HPDE6-E6E7 (cell line): ENCODE results near the gene MLN.
A peak's percentile ranks its signal among the peaks of the same experiment; 100 is the strongest.
"Not testable (repeated sequence)": the region's sequence is repeated elsewhere in the genome, so short reads cannot be mapped to it uniquely, and the experiment has no call there.

Experiments
- DNase-seq: peaks from one replicate; pipeline ENCODE4 v3.0.0; 2011; ENCODE audit warnings: missing footprints; ENCODE audit errors: extremely low spot score

The MLN gene

GRCh38 chr6:33834401-33835392, 30.9 kb upstream of the MLN start:
- peak; percentile 56 for DNase-seq

DNA sequence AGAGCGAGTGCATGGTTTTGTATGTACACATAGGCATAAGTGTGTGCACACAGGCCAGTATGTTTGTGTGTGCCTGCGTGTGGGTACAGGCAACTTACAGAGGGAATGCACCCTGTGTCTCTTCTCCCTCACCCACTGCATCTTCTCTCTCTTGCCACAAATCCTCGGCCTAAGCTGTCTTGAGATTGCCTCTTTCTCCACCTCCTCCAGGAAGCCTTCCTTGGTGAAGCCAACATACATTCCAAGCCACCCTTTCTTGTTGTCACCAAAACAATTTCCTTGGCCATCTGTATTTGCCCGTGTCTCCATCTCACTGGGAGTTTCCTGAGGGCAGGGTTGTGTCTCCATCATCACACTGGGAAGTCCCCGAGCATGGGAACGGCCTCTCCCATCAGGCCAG, 29.8 kb upstream of the MLN start:
- DNase-seq = no peak

DNA sequence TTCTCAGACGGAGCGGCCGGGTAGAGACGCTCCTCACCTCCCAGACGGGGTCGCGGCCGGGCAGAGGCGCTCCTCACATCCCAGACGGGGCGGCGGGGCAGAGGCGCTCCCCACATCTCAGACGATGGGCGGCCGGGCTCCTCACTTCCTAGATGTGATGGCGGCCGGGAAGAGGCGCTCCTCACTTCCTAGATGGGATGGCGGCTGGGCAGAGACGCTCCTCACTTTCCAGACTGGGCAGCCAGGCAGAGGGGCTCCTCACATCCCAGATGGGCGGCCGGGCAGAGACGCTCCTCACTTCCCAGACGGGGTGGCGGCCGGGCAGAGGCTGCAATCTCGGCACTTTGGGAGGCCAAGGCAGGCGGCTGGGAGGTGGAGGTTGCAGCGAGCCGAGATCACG, 29.0 kb upstream of the MLN start:
- DNase-seq = not testable (repeated sequence)

- not testable (repeated sequence) for DNase-seq
Measured at GRCh38 chr6:33831725-33832124, 27.9 kb upstream of the MLN start.

DNA sequence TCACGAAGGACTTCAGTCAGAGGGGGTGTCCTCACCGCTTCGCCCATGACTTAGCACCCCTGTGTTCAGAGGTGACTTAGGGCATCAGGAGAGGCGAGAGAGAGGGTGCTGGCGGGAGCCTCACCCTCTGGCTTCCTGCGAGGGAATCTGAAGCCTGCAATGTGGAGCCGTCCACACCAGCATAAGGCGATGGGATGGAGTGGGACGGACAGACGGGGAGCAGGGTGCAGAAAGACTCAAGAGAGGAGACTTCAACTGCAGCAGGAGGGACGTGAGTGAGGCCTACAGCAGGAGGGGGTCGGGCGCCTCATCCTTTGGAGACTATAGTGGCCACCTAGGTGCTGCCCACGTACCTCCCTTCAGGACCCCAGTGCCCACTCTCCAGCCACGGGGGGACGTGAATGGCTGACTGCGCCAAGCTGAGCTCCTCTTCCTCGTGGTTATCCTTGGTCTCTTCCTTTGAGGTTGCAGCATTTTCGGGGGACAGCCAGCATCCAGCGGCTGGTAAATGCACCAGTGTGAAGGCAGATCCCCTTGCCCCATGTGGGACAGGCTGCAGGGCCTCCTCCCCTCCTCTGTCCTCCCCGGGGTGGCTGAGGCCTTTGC, 26.9 kb upstream of the MLN start:
- DNase-seq = no peak

DNA sequence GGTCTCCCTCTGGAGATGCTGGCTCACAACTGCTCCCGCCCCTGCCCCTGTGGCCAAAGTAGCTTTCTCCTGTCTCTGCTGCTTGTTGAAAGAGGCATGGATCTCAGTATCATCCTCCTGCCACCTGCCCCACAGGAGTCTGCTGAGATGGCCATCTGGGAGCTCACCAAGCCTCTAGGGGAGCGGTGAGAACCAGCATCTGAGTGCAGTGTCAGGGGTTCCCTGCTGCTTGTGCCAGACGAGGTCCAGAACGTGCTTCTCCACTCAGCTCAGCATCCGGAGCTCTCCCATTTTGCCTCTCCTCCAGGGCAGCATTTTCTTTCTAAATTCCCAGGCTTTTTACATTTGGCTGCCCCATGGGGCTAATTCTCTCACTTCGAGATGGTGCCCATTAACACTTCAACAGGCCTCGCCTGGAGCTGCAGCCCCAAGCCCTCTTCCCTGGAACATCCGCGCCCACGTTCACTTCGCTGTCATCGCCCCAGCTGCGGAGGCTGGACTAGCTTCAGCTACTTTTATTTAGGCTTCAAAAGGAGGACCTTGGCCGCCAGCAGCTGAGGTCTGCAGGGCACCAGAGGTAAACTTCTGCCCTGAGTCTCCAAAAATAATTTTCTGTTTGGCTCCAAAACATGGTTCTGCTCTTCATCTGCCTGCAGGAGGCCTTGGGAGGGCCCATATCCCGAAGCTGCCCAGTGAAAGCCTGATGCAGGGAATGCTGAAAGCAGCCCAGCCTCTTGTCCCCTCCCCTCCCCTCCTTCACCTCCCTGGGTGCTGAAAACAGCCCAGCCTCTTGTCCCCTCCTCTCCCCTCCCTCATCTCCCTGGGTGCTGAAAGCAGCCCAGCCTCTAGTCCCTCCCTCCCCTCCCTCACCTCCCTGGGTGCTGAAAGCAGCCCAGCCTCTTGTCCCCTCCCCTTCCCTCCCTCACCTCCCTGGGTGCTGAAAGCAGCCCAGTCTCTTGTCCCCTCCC, 25.2 kb upstream of the MLN start:
- no peak for DNase-seq

GRCh38 chr6:33828452-33828763, 24.6 kb upstream of the MLN start:
- DNase-seq = no peak

DNA sequence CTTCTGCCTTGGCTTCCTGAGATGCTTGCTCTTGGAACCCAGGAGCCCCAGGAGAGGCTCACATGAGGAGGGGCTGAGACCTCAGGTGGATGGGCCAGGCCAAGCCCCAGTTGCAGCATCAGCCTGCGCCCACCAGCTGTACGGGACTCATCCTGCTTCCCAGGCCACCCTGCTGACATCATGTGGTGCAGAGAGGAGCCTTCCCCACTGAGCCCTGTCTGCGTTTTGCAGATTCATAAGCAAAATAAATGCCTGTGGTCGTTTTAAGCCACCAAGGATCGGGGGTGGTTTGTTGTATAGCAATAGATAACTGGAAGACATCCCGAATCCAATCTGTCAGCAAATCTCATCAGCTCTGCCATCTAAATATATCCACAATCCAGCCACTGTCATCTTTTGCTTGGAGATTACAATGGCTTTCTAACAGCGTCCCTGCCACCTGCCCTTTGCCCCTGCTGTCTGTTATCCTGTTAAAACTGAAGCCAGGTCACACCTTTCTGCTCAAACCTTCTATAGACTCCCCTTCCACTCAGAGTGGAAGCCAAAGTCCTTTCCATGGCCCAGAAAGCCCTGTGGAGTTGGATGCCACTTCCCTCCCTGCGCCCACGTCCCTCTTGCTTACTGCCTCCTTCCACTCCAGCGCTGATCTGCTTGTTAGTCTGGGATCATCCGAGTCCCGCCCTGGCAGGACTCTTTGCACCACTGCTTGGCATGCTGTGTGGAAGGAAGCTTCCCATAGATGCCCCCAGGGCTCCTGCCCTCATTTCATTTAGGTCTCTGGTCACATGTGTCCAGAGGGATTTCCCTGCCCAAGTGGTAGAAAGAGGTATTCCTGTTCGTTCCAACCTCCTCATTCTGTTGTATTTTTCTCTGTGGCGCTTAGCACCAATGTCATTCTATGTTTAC, 24.0 kb upstream of the MLN start:
- DNase-seq = no peak

- no peak for DNase-seq
Measured at GRCh38 chr6:33826537-33826936, 22.7 kb upstream of the MLN start.

DNA sequence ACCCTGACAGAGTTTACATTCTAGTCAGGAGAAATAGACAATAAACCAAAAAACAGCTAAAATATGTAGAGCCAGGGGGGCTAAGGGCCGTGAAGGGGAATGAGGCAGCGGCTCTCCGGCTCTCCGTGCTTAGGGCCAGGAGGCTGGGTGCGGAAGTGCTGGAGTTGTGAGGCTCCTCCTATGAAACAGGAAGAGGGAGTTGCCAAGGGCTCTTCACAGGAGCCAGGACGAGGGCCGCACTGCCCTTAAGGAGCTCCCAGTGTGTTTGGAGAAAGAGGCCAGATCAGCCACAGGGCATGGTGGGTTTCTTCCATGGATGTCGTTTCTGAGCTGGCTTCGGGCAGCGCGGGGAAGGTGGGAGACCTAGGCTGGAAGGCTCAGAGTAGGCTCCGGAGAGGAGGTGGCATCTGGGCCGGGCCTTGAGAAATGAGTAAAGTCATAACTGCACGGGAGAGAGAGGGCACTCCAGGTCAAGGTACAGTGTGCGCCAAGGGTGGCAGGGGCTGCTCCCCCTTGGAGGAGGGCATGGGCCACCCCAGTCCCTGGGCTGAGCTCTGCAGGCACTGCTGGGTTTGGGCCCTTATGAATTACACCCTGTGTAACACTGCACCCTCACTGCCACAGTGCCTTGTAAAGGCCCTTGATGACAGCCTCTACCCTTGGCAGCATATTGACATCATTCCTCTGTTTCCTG, 20.8 kb upstream of the MLN start:
- DNase-seq = no peak

GRCh38 chr6:33823806-33824205, 20.0 kb upstream of the MLN start:
- no peak for DNase-seq

DNA sequence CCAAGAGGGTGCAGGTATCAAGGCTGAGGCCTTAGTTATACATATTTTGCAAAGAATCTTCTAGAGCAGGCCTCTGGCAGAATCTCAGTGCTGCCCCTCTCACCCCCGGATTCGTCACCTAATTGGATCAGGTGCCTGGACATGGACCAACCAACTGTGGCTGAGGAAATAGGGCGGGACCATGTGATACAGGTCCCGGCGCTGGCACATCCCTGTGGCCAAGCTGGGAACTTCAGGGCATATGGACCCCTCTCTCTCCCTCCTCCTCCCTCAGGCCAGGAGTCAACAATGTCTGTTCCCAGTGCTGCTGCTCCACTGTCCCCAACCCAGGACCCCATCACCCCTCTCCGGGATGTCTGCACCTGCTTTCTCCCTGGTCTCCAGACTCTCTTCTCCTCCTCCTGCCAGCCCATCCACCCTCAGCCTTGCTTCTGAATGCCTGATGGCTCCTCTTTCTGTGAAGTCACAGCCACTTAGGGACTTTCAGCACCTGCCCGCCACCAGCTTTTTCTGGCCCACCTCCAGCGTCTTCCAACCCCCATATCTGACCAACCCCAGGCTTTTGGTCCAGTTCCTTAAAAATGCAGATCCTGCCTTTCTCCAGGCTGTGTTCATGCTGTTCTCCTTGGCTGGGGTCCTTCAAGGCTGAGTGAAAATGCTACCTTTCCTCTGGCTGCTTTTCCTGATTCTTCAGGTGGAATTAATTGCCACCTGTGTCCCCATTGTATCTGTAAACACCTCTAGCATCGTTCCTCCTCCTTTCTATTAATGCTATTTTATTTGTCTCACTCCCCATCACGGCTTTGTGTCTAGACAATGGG, 19.0 kb upstream of the MLN start:
- DNase-seq = peak; percentile 53

DNA sequence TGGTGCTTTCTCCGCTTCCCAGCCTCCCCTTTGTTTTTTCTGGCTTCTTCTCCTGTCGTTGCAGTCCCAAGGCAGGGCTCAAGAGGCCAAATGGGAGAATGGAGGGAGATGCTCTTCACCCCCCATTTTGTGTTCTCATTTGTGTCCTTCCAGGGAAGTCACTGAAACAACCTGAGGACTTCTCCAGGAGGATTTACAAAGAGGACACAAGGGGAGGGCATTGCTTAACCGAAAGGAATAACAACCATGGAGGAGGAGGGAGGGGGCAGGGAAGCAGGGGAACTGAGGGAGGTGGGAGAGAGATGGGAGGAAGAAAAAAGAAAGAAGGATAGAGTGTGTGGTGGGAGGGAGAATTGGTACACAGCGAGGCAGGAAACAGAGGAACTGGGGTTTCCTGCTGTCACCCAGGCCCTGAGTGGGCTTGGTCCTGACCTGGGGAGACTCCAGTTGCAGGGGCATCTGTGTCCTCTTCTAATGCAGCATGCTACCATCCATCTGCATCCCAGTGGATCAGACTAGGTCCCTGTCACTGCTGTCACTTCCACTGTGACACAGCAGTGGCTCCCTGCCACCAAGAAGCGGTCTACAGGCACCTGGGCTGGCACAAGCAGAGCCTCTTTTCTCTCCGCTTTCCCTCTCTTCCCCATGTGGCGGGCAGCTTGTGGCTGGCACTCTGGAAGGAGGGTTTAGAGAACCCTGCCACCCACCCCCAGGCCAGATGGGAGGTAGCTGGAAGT, 17.1 kb upstream of the MLN start:
- no peak for DNase-seq

GRCh38 chr6:33820243-33820642, 16.4 kb upstream of the MLN start:
- DNase-seq = no peak

DNA sequence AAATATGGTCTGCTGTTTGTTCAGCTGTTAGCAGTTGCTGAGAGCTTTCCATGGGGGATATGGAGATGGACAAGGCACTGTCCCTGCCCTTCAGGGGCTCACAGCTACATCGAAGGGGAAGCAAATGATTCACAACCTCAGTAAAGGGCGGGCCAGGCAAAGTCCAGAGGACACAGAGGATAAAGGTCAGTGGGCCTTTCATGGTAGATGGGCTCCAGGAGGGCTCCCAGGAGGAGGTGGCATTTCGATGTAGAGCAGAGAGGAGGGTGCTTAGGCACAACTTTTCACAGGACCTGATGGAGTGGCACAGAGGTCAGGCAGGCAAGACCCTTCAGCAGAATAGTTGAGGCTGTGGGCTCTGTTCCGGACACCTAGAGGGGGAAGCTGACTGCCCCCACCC, 15.2 kb upstream of the MLN start:
- DNase-seq = no peak

DNA sequence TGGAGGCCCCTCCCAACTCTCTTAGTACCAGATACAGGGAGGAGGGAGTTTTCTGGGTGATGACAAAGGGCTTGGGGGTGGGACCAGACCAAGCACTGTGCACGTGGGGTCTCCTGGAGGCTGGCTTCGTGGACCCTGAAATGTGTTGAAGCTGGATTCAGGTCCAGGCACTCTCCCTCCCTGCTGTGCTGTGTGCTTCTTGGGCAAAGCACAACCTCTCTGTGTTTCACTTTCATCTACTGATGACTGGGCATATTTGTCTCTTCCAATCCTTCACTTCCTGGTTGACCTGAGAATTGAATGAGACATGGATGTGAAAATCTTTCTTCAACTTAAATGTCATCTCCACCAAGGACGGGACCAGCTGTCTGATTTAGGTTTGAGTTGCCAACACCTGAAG, 14.5 kb upstream of the MLN start:
- no peak for DNase-seq

GRCh38 chr6:33817489-33817888, 13.7 kb upstream of the MLN start:
- no peak for DNase-seq

GRCh38 chr6:33816911-33817310, 13.1 kb upstream of the MLN start:
- DNase-seq = no peak

- DNase-seq = no peak
Measured at GRCh38 chr6:33815854-33816253, 12.1 kb upstream of the MLN start.
